C4-2B (cell line): ENCODE results near the gene PDGFC.

Experiments
- ZFX ChIP-seq: fragments of 450-650 bp; IDR thresholded peaks from 2 replicates; pipeline ENCODE4 v1.6.1; 2017
- TF ChIP-seq, protein P1 (sequence below): fragments of 450-650 bp; conservative IDR thresholded peaks from 2 replicates; pipeline ENCODE4 v1.5.1; 2017; ENCODE audit warnings: mild to moderate bottlenecking

GRCh38 chr4:156783966-156784365 is 187.6 kb downstream of the PDGFC start:
- TF ChIP-seq, protein P1, sequence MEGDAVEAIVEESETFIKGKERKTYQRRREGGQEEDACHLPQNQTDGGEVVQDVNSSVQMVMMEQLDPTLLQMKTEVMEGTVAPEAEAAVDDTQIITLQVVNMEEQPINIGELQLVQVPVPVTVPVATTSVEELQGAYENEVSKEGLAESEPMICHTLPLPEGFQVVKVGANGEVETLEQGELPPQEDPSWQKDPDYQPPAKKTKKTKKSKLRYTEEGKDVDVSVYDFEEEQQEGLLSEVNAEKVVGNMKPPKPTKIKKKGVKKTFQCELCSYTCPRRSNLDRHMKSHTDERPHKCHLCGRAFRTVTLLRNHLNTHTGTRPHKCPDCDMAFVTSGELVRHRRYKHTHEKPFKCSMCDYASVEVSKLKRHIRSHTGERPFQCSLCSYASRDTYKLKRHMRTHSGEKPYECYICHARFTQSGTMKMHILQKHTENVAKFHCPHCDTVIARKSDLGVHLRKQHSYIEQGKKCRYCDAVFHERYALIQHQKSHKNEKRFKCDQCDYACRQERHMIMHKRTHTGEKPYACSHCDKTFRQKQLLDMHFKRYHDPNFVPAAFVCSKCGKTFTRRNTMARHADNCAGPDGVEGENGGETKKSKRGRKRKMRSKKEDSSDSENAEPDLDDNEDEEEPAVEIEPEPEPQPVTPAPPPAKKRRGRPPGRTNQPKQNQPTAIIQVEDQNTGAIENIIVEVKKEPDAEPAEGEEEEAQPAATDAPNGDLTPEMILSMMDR, result no peak
- TF ChIP-seq ZFX, result no peak
